ENCODE results near the gene SPDEF. TPM values are rescaled to one million over a fixed set of nuclear protein-coding genes. Genes with fewer than 3 reads are reported as not detected.

The SPDEF gene
- total RNA-seq, 1 experiment from 2014 or later, result 0.77 TPM

- CTCF ChIA-PET, result no interaction called here
- H3K27me3 ChIP-seq (replicated peaks; ENCODE audit: control insufficient read depth, insufficient read depth, low read length), result no peaks in the 10 kb centered on the region
These were observed 15.9 kb upstream of the SPDEF start for GRCh38 chr6:34572021-34572420.

GRCh38 chr6:34571388-34571787 is 15.3 kb upstream of the SPDEF start:
- no peak for TF ChIP-seq CTCF (IDR thresholded peaks at IDR 0.05; ENCODE audit: insufficient read depth in 1 of 2, low read depth in 1 of 2, low read length in 1 of 2, severe bottlenecking in 1 of 2, unreplicated experiment in 1 of 2)
- Mint-ChIP-seq H3K4me1 (ENCODE audit: low read depth, unreplicated experiment) (no peaks in the 10 kb centered on the region), H3K9me3 (ENCODE audit: unreplicated experiment) (no peaks in the 10 kb centered on the region), H3K27me3 (ENCODE audit: insufficient read depth, unreplicated experiment) (no peaks in the 10 kb centered on the region), H3K4me3 (ENCODE audit: unreplicated experiment) (no peak overlapping the region), H3K36me3 (ENCODE audit: insufficient read depth, unreplicated experiment) (peaks cover 31% of the 10 kb centered on the region), H3K27ac (ENCODE audit: unreplicated experiment) (no peak overlapping the region)
- Histone ChIP-seq H3K36me3 (ENCODE audit: control insufficient read depth, insufficient read depth, low read length) (no peaks in the 10 kb centered on the region), H3K4me1 (no peaks in the 10 kb centered on the region), H3K27me3 (replicated peaks; ENCODE audit: control insufficient read depth, insufficient read depth, low read length) (no peaks in the 10 kb centered on the region), H3K4me3 (ENCODE audit: low read depth, low read length) (no peak overlapping the region), H3K9me3 (no peaks in the 10 kb centered on the region)
- no TSS peak for BruUV-seq (replicated peaks)
- ChIA-PET CTCF (interaction anchor here (0.7 kb wide), 1 partner anchor 1072 kb away, joined by 5 read pairs; no protein-coding TSS in a partner anchor), POLR2A (no interaction called here)
- no peak for DNase-seq
- intact Hi-C loops (cut with micrococcal nuclease; ENCODE audit: unreplicated experiment), result no loop called here

More at GRCh38 chr6:34572021-34572420, 15.9 kb upstream of the SPDEF start:
- H3K4me1 Mint-ChIP-seq (ENCODE audit: low read depth, unreplicated experiment), result no peaks in the 10 kb centered on the region
- H3K9me3 Mint-ChIP-seq (ENCODE audit: unreplicated experiment), result no peaks in the 10 kb centered on the region
- H3K27ac Mint-ChIP-seq (ENCODE audit: unreplicated experiment), result no peak overlapping the region
- DNase-seq, result no peak
- no peaks in the 10 kb centered on the region for H3K27me3 Mint-ChIP-seq (ENCODE audit: insufficient read depth, unreplicated experiment)
- Histone ChIP-seq H3K4me1 (no peaks in the 10 kb centered on the region), H3K4me3 (ENCODE audit: low read depth, low read length) (no peak overlapping the region), H3K36me3 (ENCODE audit: control insufficient read depth, insufficient read depth, low read length) (no peaks in the 10 kb centered on the region), H3K9me3 (no peaks in the 10 kb centered on the region)
- H3K36me3 Mint-ChIP-seq (ENCODE audit: insufficient read depth, unreplicated experiment), result peaks cover 33% of the 10 kb centered on the region
- POLR2A ChIA-PET, result no interaction called here
- TF ChIP-seq CTCF (IDR thresholded peaks at IDR 0.05; ENCODE audit: insufficient read depth in 1 of 2, low read depth in 1 of 2, low read length in 1 of 2, severe bottlenecking in 1 of 2, unreplicated experiment in 1 of 2), result no peak
- H3K4me3 Mint-ChIP-seq (ENCODE audit: unreplicated experiment), result no peak overlapping the region
- intact Hi-C loops (cut with micrococcal nuclease; ENCODE audit: unreplicated experiment), result no loop called here
- BruUV-seq (replicated peaks), result no TSS peak

- Histone ChIP-seq H3K9me3 (no peaks in the 10 kb centered on the region), H3K27me3 (replicated peaks; ENCODE audit: control insufficient read depth, insufficient read depth, low read length) (no peaks in the 10 kb centered on the region), H3K36me3 (ENCODE audit: control insufficient read depth, insufficient read depth, low read length) (no peaks in the 10 kb centered on the region), H3K4me3 (ENCODE audit: low read depth, low read length) (no peak overlapping the region), H3K4me1 (no peaks in the 10 kb centered on the region)
- no peak for TF ChIP-seq CTCF (IDR thresholded peaks at IDR 0.05; ENCODE audit: insufficient read depth in 1 of 2, low read depth in 1 of 2, low read length in 1 of 2, severe bottlenecking in 1 of 2, unreplicated experiment in 1 of 2)
- POLR2A ChIA-PET, result no interaction called here
- intact Hi-C loops (cut with micrococcal nuclease; ENCODE audit: unreplicated experiment), result no loop called here
- Mint-ChIP-seq H3K36me3 (ENCODE audit: insufficient read depth, unreplicated experiment) (peaks cover 28% of the 10 kb centered on the region), H3K27ac (ENCODE audit: unreplicated experiment) (peak overlapping the region; percentile 81), H3K27me3 (ENCODE audit: insufficient read depth, unreplicated experiment) (no peaks in the 10 kb centered on the region), H3K9me3 (ENCODE audit: unreplicated experiment) (no peaks in the 10 kb centered on the region), H3K4me1 (ENCODE audit: low read depth, unreplicated experiment) (no peaks in the 10 kb centered on the region), H3K4me3 (ENCODE audit: unreplicated experiment) (no peak overlapping the region)
- CTCF ChIA-PET, result interaction anchor here (0.7 kb wide), 1 partner anchor 60 kb away, joined by 4 read pairs; no protein-coding TSS in a partner anchor
- DNase-seq, result no peak
- BruUV-seq (replicated peaks), result no TSS peak
These were observed 14.1 kb upstream of the SPDEF start for GRCh38 chr6:34570066-34570833.

All from Caco-2 (cell line).